ENCODE data around the gene PLLP. TPM values are rescaled to one million over a fixed set of nuclear protein-coding genes. Genes with fewer than 3 reads are reported as not detected.

The PLLP gene
- total and polyA plus RNA-seq, 9 of the 15 experiments (the other 6 are each of a cell fraction or from before 2014, with no cell fraction given) = 0.09 to 0.96 (median 0.27) TPM

- ATAC-seq = no peak
- no peak for TF ChIP-seq TRIM28 (IDR thresholded peaks at IDR 0.05)
- TF ChIP-seq ZKSCAN1 (IDR thresholded peaks at IDR 0.05; ENCODE audit: low read depth, low read length) = peak; percentile 89
- TF ChIP-seq, protein P1, sequence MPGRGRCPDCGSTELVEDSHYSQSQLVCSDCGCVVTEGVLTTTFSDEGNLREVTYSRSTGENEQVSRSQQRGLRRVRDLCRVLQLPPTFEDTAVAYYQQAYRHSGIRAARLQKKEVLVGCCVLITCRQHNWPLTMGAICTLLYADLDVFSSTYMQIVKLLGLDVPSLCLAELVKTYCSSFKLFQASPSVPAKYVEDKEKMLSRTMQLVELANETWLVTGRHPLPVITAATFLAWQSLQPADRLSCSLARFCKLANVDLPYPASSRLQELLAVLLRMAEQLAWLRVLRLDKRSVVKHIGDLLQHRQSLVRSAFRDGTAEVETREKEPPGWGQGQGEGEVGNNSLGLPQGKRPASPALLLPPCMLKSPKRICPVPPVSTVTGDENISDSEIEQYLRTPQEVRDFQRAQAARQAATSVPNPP (IDR thresholded peaks at IDR 0.05; ENCODE audit: borderline replicate concordance, insufficient read depth, insufficient read length) = no peak
- no peak for TF ChIP-seq BHLHE40 (IDR thresholded peaks at IDR 0.05; ENCODE audit: low read length)
- H3K4me3 ChIP-seq = peak overlapping the region; percentile 21; the same call in 1 of the 2 replicates
- H3K4me2 ChIP-seq (ENCODE audit: insufficient read depth, low read length) = peak overlapping the region; percentile 82
- BruUV-seq (replicated peaks) = no TSS peak
- H3K9me3 ChIP-seq (replicated peaks; ENCODE audit: control insufficient read depth, insufficient read depth, low read depth, low read length) = no peaks in the 10 kb centered on the region
- H3K27ac ChIP-seq (ENCODE audit: extremely low read depth, low read depth, low read length) = no peak overlapping the region
- ChIA-PET POLR2A (interaction anchor here (0.6 to 1.5 kb wide), 4 partner anchors 9 to 170 kb away, joined by 3 to 4 read pairs (median 3); no protein-coding TSS in a partner anchor), CTCF (ENCODE audit: low intra/inter-chr PET ratio) (interaction anchor here (0.5 to 6.2 kb wide), 6 partner anchors 9 to 436 kb away, joined by 3 to 109 read pairs (median 4); no protein-coding TSS in a partner anchor)
- H3K79me2 ChIP-seq (ENCODE audit: control insufficient read depth, insufficient read depth, low read length) = no peaks in the 10 kb centered on the region
- DNase-seq (ENCODE audit: extremely low read depth in 1 of 4, low spot score in 3 of 4) = no peak
- H3K9ac ChIP-seq (ENCODE audit: insufficient read depth in 1 of 2, low read depth in 2 of 2, low read length in 2 of 2) = peak overlapping the region in 1 of 2 experiments; percentile 0; a peak in 1 of 4 replicates
- 37% methylated on average over 19 of the region's 19 CpGs for WGBS (ENCODE audit: insufficient coverage, low coverage, missing lambda C conversion rate)
- no peak overlapping the region for H2AFZ ChIP-seq (ENCODE audit: low read depth, low read length)
- in situ Hi-C loops (cut with MboI) = loop anchor here (5.0 kb wide), 2 partner anchors 116 to 216 kb away; no protein-coding TSS in a partner anchor
- H3K9me1 ChIP-seq (ENCODE audit: control insufficient read depth, insufficient read depth, low read length) = no peaks in the 10 kb centered on the region
- no peaks in the 10 kb centered on the region for H3K36me3 ChIP-seq (ENCODE audit: control insufficient read depth, insufficient read depth, low read length)
- peaks cover 7% of the 10 kb centered on the region; the same call in 1 of the 2 replicates for H4K20me1 ChIP-seq (replicated peaks; ENCODE audit: control insufficient read depth, insufficient read depth, low read length)
- intact Hi-C loops (cut with micrococcal nuclease) = loop anchor here (5.0 kb wide), 1 partner anchor 346 kb away; no protein-coding TSS in a partner anchor
- FAIRE-seq = no peak
- peaks cover 15 to 19% of the 10 kb centered on the region in 2 experiments; a peak in 4 of 5 replicates for H3K4me1 ChIP-seq (replicated peaks in 1 of 2; ENCODE audit: control insufficient read depth in 2 of 2, insufficient read depth in 2 of 2, low read length in 2 of 2)
- peaks cover 0 to 5% of the 10 kb centered on the region in 2 experiments; a peak in 2 of 5 replicates for H3K27me3 ChIP-seq (ENCODE audit: control insufficient read depth in 2 of 2, insufficient read depth in 2 of 2, low read length in 2 of 2)
These were observed 16.8 kb upstream of the PLLP start for GRCh38 chr16:57301126-57301817.

Measured in K562 (cell line).